ENCODE results near the gene SLC2A4.

Gene SLC2A4

DNA sequence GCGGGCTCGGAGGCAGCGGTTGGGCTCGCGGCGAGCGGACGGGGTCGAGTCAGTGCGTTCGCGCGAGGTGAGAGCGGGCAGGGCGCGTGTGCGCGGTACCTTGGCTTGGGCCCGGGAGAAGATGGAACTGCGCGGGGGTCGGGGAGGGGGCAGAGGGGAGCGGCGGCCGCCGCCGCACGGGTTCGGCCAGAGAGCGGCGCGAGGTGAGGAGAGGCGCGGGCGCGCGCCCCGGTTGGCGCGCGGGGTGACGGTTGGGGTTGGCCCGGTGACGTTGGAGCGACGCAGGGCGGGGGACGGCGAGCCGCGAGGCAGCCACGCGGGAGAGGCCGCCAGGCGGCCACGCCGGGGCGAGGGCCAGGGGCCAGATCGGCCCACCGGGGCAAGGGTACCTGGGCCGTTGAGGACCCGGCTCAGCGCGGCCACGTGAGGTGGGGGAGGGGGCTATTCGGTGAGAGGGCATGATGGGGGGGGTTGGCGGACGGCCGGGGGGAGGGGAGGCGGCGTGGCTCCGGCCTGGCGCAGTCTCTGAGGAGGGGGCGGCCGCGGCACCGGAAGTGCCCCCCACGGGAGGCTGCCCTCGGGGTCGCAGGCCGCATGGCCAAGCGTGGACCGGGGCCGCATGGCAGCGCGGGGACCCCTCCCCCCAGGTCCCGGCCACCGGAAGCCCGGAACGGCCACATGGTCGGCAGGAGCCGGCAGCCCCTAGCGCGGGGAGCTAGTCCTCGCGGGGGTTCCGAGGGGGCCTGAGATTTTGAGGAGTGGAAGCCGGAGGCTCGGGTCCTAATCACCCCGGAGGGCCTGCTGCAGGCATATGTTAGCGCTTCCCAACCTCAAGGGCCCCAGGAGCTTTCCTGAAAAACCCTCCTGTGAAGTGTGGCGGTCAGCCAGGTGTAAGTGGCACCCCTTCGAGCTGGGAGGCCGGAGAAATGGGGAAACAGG lies 26.4 kb downstream of the SLC2A4 start:
- peak; percentile 58 for DNase-seq

DNA sequence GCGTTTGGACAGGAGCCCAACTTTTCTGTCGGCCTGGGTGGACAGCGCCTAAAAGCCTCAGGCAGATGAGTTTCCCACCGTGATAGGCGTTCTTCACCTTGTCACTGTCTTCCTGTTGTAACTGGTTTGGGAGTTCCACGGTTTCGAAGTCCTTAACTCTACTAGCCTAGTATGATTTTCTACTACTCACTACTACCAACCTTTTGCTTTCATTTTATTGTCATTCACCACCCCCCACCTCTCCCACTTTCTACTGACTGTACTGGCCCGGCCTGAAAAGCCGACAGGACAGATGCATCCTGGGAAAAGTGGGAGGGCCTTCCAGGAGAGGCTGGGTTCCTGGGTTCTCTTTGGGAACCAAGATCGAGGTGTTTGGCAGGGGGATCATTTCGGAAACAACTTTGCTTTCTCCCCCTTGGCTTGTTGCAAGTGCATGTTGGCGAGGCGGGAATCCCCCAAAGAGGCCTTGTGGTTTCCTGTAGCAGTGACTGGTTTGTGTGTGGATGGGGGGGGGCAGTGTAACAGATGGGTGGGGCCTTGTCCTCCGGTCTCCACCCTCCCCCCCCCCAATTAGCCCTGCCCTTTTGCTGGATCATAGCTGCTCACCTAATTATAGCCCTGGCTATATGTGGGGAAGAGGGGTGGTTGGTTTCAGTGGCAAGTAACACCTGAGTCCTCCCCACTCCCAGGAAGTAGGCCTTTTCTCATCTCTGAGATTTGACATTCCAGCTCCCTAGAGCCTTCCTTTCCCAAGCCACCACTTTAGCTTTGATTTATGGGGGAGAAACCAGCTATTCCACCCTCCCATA lies 27.3 kb downstream of the SLC2A4 start:
- DNase-seq, result peak; percentile 87

DNA sequence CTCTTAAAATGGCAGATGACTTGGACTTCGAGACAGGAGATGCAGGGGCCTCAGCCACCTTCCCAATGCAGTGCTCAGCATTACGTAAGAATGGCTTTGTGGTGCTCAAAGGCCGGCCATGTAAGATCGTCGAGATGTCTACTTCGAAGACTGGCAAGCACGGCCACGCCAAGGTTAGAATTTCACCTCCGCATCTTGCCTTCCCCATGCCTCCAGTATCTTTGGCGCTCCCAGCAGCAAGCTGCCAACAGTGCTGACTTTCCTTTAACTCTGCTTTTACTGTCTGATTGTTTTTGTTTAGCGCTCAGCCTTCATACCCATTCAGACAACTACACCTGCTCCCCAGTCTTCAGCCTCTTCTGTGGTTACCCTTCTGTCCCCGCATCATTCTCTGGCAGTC lies 28.1 kb downstream of the SLC2A4 start:
- DNase-seq, result no peak

DNA sequence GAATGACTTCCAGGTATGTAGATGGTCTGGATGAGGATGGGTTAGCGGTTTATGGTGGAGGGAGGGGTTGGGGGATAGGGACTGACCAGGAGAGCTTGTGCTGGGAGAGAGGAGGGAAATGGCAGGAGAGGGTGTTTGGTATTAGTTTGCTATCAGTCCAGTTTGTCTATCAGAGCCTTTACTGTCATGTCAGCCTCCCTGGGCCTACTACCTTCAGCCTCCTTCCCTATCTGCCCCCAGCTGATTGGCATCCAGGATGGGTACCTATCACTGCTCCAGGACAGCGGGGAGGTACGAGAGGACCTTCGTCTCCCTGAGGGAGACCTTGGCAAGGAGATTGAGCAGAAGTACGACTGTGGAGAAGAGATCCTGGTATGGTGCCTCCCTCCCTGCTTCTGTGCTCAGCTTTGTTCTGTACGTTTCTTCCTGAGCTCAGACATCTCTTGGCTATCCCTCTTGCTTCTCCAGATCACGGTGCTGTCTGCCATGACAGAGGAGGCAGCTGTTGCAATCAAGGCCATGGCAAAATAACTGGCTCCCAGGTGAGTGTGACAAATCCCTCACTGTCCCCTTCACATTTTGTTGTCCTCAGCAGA lies 29.7 kb downstream of the SLC2A4 start:
- no peak for DNase-seq

DNA sequence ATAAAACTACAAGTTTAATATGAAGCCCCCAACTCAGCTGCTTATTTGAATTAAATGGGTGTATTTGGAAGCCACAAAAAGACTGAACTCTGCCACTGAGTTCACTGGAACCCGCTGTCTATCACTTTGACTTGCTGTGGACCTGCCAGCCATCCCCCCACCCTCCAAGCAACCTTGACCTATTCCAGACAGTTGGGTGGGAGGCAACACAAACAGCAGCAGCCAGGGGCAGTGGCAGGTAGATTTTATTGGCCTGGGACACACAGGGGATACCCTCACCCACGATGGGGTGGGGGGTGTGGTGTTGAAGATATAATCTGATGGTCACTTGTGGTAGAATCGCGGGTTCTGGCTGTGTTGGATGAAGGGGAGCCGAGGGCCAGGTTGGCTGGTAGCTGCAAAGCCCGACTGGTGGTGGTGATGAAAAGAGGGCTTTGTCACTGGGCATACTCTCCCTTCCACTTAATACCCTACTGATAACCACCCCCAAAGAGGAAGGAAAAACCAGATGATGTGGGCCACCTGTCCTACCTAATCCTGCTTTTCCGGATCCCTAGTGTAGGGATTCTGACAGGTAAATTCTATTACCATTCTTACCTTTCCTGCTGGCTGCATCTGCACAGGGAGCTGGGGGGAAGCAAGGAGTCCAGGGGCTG lies 31.0 kb downstream of the SLC2A4 start:
- DNase-seq, result no peak

DNA sequence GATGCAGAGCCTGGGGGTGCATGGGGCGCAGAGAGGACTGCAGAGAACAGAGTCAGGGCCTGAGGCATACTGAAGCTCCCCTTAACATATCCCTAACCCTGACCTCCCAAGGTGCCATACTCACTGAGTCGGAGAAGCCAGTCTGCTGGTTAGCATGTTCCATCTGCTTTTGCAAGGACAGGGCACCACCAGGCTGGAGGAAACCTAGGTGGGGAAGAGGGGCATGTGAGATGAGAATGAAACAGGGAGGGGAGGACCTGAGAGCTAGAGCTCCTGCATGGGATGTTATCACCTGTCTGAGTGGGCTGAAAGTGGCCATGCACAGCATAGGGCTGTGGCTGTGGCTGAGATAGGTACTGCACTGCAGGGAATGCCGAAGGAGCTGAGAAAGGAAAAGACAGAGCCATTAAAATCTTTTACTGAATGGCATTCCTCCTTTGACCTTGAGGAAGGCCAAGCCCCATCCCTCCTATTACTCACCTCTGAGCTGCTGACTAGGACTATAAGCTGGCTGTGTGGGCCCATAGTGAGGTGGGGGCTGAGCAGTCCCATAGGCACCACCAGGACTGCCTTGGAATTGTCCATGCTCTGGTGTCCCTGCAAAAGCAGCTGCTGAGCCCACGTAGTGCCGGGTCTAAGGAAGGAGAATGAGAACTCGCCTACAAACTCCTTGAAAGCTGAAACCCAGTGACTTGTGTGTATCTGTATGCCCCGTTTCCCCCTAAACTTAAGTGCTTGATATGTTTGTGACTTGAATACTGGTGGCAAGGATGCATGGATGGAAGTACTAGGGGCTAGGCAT lies 31.8 kb downstream of the SLC2A4 start:
- no peak for DNase-seq

DNA sequence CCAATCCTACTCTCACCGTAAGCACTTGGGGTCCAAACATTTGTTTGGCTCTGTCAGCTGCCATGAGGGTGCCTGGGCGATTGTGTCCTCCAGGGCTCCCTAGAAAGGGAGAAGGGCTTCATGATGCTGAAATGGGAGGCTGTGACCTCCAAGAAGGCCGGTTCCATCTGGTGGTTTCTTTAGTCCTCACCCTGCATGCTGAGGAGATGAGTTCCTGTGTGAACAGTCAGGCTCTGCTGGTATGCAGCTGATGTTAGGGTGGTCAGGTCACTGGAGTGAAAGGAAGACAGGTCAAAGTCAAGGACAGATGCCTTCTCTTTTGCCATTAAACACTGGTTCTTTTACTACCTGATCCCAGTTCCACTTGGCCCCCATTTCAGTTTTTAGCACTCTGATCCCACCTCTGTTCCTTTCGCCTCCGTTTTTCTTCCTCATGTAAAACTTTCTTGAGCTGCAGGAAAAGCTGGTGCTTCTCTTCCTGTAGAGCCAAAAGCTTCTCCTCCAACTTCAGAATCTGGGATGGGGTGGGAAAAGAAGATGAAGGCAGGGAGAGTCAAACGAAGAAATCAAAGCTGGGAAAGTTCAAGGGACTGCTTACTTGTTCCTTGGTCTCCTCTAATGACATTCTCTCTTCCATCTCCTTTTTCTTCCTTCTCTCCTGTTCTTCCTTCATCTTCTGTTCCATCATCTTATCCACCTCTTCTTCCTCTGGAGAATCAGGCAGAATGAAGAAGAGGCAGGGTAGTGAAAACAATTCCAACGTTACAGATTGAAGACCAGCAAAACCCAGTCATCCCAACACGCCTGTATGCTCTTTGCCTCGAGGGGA lies 32.6 kb downstream of the SLC2A4 start:
- no peak for DNase-seq

DNA sequence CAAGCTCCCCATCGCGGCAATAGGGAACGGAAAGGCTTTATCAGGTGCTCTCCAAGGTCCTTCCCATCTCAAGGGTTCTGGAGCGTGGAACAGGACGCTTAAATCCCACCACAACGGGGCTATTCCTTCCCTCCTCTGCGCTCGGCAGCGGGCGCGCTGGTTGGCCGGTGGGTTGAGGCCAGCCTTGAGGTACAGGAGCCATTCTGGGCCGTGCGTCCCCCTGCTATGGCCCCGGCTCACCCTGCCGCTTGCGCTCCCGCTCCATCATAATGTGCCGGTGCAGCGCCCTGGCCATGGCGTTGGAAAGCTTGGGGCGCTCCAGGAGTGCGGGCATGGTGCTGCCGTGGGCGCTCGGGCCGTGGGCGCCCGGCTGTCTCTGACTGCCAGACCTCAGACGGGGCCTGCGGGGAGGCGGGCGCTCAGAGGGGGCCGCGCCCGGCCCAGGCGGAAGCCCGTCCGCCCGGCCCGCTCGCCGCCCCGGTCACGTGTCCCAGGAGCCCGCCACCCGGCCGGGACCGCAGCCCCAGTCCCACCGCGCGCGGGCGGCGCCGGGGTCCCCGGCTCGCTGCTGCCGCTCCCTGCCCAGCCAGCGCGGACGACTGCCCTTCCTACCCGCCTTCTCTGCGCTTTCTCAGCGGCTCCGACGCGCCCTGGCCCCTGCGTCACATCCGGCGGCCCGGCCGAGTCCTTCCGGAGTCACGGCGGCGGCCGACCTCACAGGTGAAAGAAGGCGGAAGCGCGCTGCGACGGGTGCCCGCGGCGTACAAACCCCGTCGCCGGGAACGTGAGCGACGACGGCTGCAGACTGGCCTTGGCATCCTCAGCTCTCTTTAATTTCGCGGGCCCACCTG lies 33.4 kb downstream of the SLC2A4 start, which contains the start of gene GPS2:
Gene GPS2, minus strand, starts transcription at position 642 of the 851 bp plus-strand sequence. Its CDS starts 308 bp downstream, at position 334.
- DNase-seq, result peak; percentile 95

DNA sequence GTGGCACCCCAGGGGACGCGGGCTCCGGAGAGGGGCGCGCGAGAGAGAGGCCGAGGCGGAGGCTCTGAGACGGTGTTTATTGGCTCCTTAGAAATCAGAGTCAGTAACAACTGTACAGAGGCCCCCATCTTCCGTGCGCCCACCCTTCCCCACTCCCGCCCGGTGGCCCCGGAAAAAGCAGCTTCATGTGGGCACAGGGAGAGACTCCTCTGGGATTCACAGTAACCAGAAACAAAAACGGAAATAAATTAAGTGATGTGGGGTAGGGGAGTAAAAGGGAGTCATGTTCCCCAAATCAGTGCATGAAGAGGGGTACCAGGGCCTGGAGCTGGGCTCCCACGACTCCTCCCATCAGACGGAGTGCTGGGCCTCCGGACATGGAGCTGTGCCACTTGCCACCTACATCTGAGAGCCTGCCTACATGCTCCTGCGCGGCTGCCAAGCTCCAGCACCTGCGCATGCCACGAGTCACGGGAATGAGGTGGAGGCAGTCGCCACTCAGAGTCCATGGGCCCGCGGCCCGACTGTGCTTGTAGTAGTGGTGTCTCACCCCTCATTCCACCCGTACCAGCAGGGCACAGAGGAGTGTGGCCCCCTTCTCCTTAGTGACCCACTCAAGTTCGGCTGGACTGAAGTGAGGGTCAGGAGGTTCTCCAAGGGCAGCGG lies 34.2 kb downstream of the SLC2A4 start:
- peak; percentile 36 for DNase-seq

DNA sequence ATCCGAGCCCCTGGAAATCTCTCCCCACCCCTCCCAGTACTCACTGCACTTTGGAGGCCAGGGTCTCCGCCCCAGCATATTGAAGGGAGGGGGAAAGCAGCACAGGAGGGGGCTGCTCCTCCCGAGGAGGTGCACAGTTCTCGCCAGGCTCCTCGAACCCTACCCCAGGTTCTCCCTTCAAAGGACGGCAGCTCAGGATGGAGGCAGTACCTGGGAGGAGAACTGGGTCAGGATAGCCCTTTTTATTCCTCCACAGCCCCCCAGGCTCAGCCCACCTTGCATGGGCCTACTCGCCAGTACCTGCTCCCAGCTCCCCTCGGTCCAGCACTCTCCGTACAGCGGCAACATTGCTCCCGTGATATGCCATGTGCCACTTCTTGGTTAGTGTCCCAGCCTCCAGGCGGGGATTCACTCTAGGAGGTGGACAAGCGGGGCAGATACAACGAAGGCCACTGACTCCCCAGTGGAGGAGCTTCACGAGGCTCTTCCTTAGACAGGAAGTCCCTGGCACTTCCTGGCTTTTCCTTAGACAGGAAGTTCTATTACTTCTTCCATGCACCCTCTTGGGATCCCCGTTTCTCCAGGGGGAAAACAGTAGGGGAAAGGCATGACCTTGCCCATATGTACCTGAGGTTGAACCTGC lies 35.8 kb downstream of the SLC2A4 start:
- no peak for DNase-seq

DNA sequence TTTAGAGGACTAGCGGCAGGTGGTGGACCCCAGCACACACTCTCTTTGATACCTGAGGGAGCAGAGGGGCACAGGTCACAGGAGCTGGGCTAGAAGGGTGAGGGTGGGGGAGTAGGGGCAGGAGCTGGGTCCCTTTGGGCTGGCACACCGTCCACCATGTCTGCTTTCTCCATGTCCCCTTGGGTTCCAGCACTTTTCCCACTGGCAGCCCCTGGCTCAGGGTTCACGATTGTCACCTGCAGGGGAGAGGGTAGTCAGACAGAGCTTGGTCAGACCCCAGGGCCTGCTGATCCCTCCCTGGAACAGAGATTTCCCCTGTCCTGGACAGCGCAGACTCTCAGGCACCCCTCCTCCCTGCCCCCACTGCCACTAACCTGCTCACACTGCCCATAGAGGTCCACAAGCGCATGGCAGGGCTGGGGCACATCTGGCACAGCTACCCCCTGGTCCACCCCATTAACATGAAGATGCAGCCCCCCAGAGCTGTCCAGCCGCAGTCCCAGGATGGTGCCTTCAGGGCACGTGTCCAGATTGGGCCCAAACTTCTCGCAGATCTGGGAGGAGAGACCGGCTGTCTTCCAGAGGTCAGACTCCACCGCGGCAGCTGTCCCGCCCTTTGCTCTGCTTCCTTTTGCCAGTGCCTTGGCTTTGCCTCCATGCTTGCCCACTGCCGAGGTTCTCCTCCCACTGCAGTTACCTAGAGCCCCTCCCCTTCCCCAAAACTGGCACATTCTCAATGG lies 36.8 kb downstream of the SLC2A4 start:
- DNase-seq, result peak; percentile 19

DNA sequence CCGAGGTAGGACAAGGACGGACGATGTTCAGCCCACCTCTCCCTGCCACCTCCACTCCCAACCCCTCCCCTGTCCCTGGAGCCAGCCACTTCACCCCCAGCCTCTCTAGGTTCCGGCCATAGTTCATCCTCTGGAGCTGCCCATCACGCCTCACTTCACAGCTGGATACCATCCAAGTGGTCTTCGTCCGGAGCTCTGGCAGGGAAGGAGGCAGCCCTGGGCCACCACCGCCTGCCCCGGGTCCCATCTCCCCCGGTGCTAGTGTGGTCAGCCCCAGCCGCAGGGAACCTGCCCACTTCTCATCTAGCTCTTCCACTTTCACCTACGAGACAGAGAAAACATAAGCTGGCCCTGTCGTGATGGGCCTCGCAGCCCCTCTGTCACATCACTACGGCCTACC lies 39.9 kb downstream of the SLC2A4 start:
- DNase-seq, result no peak

DNA sequence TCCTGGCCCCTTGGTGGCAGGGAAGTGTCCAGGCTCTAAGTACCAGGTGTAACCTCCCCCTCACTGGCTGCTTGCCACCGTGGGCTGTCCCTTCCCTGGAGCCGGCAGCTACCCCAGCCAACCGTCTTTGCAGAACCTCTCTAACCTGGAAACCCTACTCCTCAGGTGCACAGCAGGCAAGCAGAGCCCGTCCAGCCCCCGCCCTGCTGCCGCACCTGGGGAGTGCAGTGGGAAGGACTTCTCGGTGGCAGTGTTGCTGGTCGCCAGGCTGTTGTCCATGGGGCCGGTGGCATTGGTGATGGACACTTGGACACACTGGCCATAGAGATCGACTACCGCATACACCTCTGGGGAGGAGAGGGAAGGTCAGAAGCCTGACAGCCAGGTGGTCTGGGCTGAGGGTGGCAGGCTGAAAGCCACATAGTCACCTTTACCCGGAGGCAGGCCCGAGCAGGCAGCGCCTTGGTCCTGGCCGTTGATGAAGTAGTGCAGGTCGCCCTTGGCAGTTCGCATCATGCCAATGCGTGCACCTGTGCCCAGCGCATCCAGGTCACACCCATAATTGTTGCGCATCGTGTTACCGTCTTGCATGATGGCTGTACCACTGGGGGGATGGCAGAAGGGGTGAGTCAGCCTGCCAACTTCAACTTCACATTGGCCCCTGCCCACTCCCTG lies 41.1 kb downstream of the SLC2A4 start:
- peak; percentile 23 for DNase-seq

DNA sequence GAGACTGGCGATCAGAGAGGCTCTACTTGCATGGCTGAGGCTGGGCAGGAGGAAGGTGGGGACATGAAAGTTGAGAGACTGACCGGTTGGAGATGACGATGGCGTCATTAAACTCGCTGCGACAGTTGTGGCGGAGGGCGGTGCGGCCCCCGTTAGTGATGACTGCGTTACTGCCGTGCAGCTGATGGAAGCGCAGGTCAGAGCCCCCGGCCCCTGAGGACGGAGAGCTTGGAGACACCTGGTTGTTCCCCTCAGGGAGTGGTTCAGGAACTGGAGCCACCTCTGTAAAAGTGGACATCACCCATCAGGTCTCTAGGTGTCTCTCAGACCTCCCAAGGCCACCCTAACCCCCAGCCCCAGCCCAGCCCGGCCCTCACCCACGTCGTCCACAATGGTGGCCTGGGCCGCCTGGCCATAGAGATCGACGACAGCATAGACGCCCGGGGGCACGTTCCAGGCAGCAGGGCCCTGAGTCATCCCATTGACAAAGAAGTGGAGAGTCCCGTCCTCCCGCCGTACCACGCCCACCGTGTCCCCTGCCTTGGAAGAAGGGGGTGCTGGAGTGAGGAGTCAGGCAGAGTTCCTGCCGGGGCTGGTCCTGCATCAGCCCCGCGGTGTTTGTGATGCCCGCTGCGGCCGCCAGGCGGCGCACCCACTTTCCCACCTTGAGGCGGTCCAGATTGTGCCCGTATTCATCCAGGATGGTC lies 42.4 kb downstream of the SLC2A4 start:
- peak; percentile 56 for DNase-seq

DNA sequence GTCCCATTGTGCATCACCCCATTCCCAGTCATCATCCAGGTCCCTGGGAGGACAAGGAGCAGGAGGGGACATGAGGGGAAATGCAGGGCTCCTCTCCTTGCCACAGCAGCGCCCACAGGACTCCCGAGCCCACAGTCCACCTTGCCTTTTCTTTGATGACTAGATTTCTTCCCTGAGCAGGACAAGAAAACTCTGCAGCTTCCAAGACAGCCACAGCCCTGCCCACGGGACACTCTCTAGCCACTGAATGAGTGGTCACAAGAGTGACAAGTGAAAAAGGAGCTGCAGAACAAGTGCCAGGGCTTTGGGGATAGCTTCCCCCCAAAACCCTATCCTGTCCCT lies 42.9 kb downstream of the SLC2A4 start:
- DNase-seq, result no peak

DNA sequence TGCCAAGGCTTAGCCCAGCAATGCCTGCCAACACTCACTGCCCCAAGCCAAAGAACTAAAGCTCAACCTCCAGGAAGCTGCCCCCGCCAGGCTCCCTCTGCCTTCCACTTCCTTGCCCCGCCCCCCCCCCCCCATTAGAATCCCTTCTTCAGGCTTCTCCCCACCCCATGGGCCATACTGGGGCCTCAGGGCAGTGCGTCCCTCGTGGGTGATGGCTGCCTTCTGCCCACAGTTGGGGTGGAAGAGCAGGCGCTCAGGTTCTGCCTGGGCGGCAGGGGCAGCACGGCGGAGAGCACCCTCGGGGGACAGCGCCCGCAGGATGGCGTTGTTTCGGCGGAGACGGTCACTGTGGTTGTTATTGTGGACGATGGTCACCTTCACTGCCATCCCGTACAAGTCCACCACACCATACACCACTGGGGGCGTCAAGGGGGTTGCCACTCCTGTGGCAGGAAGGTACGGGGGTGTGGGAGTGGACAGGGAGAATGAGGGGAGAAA lies 43.6 kb downstream of the SLC2A4 start:
- no peak for DNase-seq

DNA sequence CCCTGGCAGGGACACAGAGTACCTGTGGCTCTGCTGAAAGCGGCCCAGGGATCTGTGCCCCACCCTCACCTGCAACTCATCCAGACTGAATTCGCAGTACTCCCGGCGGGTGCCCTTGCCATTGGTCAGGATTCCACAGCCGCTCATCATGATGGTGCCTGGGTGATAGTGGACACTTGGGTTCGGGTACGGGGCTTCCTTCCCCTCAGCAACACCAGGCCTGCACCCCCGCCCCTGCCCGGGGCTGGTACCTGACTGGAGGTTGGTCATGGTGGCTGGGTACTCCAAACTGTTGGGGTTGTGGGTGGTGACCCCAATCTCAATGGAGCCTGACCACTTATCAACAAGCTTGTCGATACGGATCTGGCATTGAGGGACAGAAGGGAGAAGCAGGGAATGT lies 44.7 kb downstream of the SLC2A4 start:
- DNase-seq, result no peak

All from femur (tissue), 1 donor.